B cell (primary cell): Measurements from ENCODE around the gene PDGFRA.

Source experiments
- CTCF ChIP-seq: fragments of 200-600 bp; IDR thresholded peaks from one replicate; pipeline ENCODE4 v1.8.0; 2022; ENCODE audit warnings: antibody characterized with exemption, mild to moderate bottlenecking
- EZH2 ChIP-seq: IDR thresholded peaks from 2 replicates; pipeline ENCODE4 v1.6.1; 2012; ENCODE audit warnings: borderline replicate concordance, low read depth, mild to moderate bottlenecking, moderate library complexity, low read length; ENCODE audit not compliant: insufficient read depth, poor library complexity, severe bottlenecking

- no peak for TF ChIP-seq EZH2
- no peak for TF ChIP-seq CTCF
Observed at GRCh38 chr4:54281054-54281766, 52.1 kb downstream of the PDGFRA start.
